ENCODE measurements around the gene EPHA8. TPM values are rescaled to one million over a fixed set of nuclear protein-coding genes. Genes with fewer than 3 reads are reported as not detected.

The EPHA8 gene
- total RNA-seq, 1 donor from 2014 or later = not detected

- no peaks in the 10 kb centered on the region for H3K4me1 Mint-ChIP-seq (ENCODE audit: low read depth)
- no peaks in the 10 kb centered on the region for H3K9me3 Mint-ChIP-seq (ENCODE audit: low read depth)
- H3K4me3 Mint-ChIP-seq (ENCODE audit: unreplicated experiment) = no peak overlapping the region
- no peak for DNase-seq (ENCODE audit: low spot score)
- TF ChIP-seq CTCF (IDR thresholded peaks at IDR 0.05) = no peak
- no peaks in the 10 kb centered on the region for H3K36me3 Mint-ChIP-seq (ENCODE audit: low read depth)
- no peak overlapping the region for H3K27ac Mint-ChIP-seq (ENCODE audit: unreplicated experiment)
- H3K27me3 Mint-ChIP-seq (ENCODE audit: low read depth) = peaks cover 54% of the 10 kb centered on the region
Observed at GRCh38 chr1:22602060-22602740, 38.9 kb downstream of the EPHA8 start.

- no peak overlapping the region for H3K4me3 Mint-ChIP-seq (ENCODE audit: unreplicated experiment)
- H3K4me1 Mint-ChIP-seq (ENCODE audit: low read depth) = no peaks in the 10 kb centered on the region
- H3K27me3 Mint-ChIP-seq (ENCODE audit: low read depth) = peaks cover 77% of the 10 kb centered on the region
- no peak for TF ChIP-seq CTCF (IDR thresholded peaks at IDR 0.05)
- no peaks in the 10 kb centered on the region for H3K9me3 Mint-ChIP-seq (ENCODE audit: low read depth)
- DNase-seq (ENCODE audit: low spot score) = no peak
- no peak overlapping the region for H3K27ac Mint-ChIP-seq (ENCODE audit: unreplicated experiment)
- H3K36me3 Mint-ChIP-seq (ENCODE audit: low read depth) = no peaks in the 10 kb centered on the region
Observed at GRCh38 chr1:22606161-22606560, 42.9 kb downstream of the EPHA8 start.

DNA sequence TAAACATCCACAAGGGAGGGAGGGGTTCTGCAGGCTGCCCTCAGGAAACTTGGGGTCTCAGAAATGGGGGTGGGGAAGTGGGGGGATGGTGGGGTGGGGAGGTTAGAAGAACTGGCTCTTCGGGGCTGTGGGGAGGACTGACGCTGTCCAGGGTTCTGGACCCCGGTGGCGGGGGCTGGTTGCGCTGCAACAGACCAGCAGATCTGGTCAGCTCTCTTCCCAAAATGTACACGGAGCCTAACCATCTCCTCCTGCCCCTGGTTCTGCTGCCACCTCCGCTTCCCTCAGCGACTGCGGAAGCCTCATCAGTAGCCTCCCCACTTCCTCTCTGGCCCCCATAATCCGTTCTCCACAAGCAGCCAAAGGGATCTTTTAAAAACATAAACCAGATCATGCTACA is 43.9 kb downstream of the EPHA8 start:
- Mint-ChIP-seq H3K4me3 (ENCODE audit: unreplicated experiment) (no peak overlapping the region), H3K4me1 (ENCODE audit: low read depth) (no peaks in the 10 kb centered on the region)

GRCh38 chr1:22608361-22608760 is 45.1 kb downstream of the EPHA8 start:
- H3K27ac Mint-ChIP-seq (ENCODE audit: unreplicated experiment) = no peak overlapping the region
- no peaks in the 10 kb centered on the region for H3K9me3 Mint-ChIP-seq (ENCODE audit: low read depth)
- no peaks in the 10 kb centered on the region for H3K4me1 Mint-ChIP-seq (ENCODE audit: low read depth)
- no peak overlapping the region for H3K4me3 Mint-ChIP-seq (ENCODE audit: unreplicated experiment)
- H3K27me3 Mint-ChIP-seq (ENCODE audit: low read depth) = peaks cover 79% of the 10 kb centered on the region
- no peak for DNase-seq (ENCODE audit: low spot score)
- no peak for TF ChIP-seq CTCF (IDR thresholded peaks at IDR 0.05)
- H3K36me3 Mint-ChIP-seq (ENCODE audit: low read depth) = no peaks in the 10 kb centered on the region

More for the DNA sequence above, 43.9 kb downstream of the EPHA8 start:
- no peaks in the 10 kb centered on the region for H3K36me3 Mint-ChIP-seq (ENCODE audit: low read depth)
- TF ChIP-seq CTCF (IDR thresholded peaks at IDR 0.05) = no peak
- H3K9me3 Mint-ChIP-seq (ENCODE audit: low read depth) = no peaks in the 10 kb centered on the region
- peaks cover 80% of the 10 kb centered on the region for H3K27me3 Mint-ChIP-seq (ENCODE audit: low read depth)
- DNase-seq (ENCODE audit: low spot score) = no peak
- H3K27ac Mint-ChIP-seq (ENCODE audit: unreplicated experiment) = no peak overlapping the region

GRCh38 chr1:22609291-22609690 is 46.0 kb downstream of the EPHA8 start:
- Mint-ChIP-seq H3K27ac (ENCODE audit: unreplicated experiment) (no peak overlapping the region), H3K4me1 (ENCODE audit: low read depth) (no peaks in the 10 kb centered on the region), H3K36me3 (ENCODE audit: low read depth) (no peaks in the 10 kb centered on the region), H3K27me3 (ENCODE audit: low read depth) (peaks cover 75% of the 10 kb centered on the region), H3K9me3 (ENCODE audit: low read depth) (no peaks in the 10 kb centered on the region), H3K4me3 (ENCODE audit: unreplicated experiment) (no peak overlapping the region)
- no peak for TF ChIP-seq CTCF (IDR thresholded peaks at IDR 0.05)
- DNase-seq (ENCODE audit: low spot score) = no peak

Measured in chondrocyte (in vitro differentiated cells).